Measurements from ENCODE around the gene GABPB2.

The GABPB2 gene

GRCh38 chr1:151039521-151039920, 31.0 kb upstream of the GABPB2 start:
- TF ChIP-seq CTCF (IDR thresholded peaks at IDR 0.05; ENCODE audit: low read depth, low read length) = no peak
- no peak for DNase-seq (ENCODE audit: extremely low read depth, low read depth)

DNA sequence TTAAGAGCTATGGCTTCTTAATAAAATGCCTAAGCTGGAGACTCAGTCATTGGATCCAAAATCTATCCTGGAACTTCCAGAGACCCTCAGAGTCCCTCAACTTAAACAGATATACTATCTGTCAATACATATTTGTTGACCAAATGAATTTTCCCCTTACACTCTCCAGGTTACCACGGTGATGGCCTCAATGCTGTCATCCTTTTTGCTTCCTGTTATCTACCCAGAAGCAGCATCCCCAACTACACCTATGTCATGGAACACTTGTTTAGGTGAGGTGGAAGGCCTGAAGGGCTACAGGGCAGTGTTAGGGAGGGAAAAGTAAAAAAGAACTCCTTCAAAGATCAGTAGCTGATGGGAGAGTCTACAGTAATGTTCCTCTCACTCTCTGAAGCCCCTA, 27.4 kb upstream of the GABPB2 start:
- TF ChIP-seq CTCF (IDR thresholded peaks at IDR 0.05; ENCODE audit: low read depth, low read length) = no peak
- no peak for DNase-seq (ENCODE audit: extremely low read depth, low read depth)

DNA sequence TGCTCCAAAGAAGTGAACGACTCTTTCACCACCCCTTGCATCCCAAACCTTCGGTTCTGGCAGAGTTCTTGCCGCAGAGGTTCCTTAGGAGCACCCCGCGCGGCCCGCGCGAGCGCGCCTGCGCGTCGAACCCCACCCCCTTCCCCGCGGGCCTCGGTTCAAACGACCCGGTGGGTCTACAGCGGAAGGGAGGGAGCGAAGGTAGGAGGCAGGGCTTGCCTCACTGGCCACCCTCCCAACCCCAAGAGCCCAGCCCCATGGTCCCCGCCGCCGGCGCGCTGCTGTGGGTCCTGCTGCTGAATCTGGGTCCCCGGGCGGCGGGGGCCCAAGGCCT, 23.0 kb upstream of the GABPB2 start, which contains the start of gene C1orf56:
TSS of gene C1orf56 (plus strand) at position 161 of the 334 bp plus-strand sequence. CDS start at position 258, 97 bp downstream.
- no peak for DNase-seq (ENCODE audit: extremely low read depth, low read depth)
- TF ChIP-seq CTCF (IDR thresholded peaks at IDR 0.05; ENCODE audit: low read depth, low read length) = no peak

DNA sequence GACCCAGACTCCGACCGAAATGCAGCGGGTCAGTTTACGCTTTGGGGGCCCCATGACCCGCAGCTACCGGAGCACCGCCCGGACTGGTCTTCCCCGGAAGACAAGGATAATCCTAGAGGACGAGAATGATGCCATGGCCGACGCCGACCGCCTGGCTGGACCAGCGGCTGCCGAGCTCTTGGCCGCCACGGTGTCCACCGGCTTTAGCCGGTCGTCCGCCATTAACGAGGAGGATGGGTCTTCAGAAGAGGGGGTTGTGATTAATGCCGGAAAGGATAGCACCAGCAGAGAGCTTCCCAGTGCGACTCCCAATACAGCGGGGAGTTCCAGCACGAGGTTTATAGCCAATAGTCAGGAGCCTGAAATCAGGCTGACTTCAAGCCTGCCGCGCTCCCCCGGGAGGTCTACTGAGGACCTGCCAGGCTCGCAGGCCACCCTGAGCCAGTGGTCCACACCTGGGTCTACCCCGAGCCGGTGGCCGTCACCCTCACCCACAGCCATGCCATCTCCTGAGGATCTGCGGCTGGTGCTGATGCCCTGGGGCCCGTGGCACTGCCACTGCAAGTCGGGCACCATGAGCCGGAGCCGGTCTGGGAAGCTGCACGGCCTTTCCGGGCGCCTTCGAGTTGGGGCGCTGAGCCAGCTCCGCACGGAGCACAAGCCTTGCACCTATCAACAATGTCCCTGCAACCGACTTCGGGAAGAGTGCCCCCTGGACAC, 22.5 kb upstream of the GABPB2 start:
- peak; percentile 51 for TF ChIP-seq CTCF (IDR thresholded peaks at IDR 0.05; ENCODE audit: low read depth, low read length)
- no peak for DNase-seq (ENCODE audit: extremely low read depth, low read depth)

DNA sequence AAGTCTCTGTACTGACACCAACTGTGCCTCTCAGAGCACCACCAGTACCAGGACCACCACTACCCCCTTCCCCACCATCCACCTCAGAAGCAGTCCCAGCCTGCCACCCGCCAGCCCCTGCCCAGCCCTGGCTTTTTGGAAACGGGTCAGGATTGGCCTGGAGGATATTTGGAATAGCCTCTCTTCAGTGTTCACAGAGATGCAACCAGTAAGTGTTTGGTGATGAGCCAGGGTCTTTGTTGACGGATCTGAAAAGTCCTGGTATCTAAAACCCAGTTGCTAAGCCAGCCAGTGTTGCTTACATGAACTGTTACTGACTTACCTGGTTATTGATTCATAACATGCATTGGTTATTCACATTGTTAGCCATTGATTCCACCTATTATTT, 21.9 kb upstream of the GABPB2 start:
- no peak for TF ChIP-seq CTCF (IDR thresholded peaks at IDR 0.05; ENCODE audit: low read depth, low read length)
- DNase-seq (ENCODE audit: extremely low read depth, low read depth) = no peak

- no peak for TF ChIP-seq CTCF (IDR thresholded peaks at IDR 0.05; ENCODE audit: low read depth, low read length)
- DNase-seq (ENCODE audit: extremely low read depth, low read depth) = no peak
Observed at GRCh38 chr1:151049458-151049857, 21.1 kb upstream of the GABPB2 start.

DNA sequence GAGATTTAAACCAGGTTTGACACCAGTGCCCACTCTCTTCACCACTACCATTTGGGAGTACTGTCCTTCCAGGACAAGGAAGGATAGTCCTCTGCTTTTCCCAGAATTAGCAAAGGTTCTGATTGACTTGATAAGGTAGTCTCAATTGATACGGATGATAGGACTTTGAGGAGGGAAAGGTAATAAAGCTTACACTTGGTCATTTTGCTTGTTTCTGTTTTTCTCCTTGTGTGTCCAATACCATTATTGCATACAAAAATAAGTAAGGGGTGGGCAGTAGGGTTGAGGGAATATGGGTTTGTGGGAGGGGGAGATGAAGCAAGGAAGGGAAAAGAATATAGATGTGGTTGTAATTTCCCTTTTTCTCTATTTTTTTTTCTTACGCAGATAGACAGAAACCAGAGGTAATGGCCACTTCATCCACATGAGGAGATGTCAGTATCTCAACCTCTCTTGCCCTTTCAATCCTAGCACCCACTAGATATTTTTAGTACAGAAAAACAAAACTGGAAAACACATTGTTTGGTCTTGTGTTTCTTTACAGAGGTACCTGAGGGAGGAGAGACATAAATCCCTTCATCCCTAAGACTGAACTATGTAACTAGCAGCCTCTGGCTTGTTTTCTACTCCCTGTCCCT, 20.4 kb upstream of the GABPB2 start:
- no peak for DNase-seq (ENCODE audit: extremely low read depth, low read depth)
- TF ChIP-seq CTCF (IDR thresholded peaks at IDR 0.05; ENCODE audit: low read depth, low read length) = no peak
